Head of caudate nucleus (tissue), 42 donors: ENCODE data around the gene ITIH6.
"Not testable (repeated sequence)": the region's sequence is repeated elsewhere in the genome, so short reads cannot be mapped to it uniquely, and the experiment has no call there.

Source experiments
- DNase-seq, 42 donors: peaks; one replicate each; pipeline versions ENCODE4 v3.0.0 to v3.0.0-alpha.2; 2020 to 2021; ENCODE audit warnings: mixed read lengths in 7 of 42
- intact Hi-C: fragments of 100-400 bp; cut with DNase I; formaldehyde crosslinking; loops from one replicate; pipeline ENCODE4 v1.15.0; 2022

ITIH6 gene

DNA sequence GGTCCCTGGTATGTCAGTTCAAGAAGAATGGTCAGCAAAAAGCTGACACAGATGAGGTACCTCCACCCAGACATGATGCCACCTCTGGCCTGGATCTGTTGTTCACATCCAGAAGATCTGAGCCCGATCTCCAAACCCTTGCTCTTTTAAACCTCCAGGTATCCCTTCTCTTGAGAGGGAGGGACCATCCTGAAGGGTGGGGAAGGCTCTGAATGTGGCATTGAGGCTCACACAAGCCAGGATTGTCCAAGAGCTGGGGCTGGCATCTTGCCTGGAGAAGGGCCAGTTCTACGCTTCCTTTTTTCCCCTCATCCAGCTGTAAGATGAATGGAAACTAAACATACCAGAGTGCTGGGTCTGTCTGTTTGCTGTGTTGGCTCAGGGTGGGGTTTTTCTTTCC is at the start of gene ITIH6:
ITIH6 (minus strand) TSS at position 119 of the 400 bp plus-strand sequence; CDS start at position 74, 45 bp downstream.
- intact Hi-C loops = no loop called here
- no peak for DNase-seq

- DNase-seq, intact Hi-C loops: not testable (repeated sequence)
Observed at GRCh38 chrX:54847700-54848099, 49.6 kb upstream of the ITIH6 start.

- intact Hi-C loops = no loop called here
- DNase-seq = no peak
Observed at GRCh38 chrX:54843050-54843449, 45.0 kb upstream of the ITIH6 start.

GRCh38 chrX:54842607-54843006 is 44.6 kb upstream of the ITIH6 start:
- no peak for DNase-seq
- intact Hi-C loops = no loop called here

GRCh38 chrX:54841184-54841874 is 43.3 kb upstream of the ITIH6 start:
- intact Hi-C loops, DNase-seq: not testable (repeated sequence)

GRCh38 chrX:54838583-54838982 is 40.5 kb upstream of the ITIH6 start:
- intact Hi-C loops = no loop called here
- DNase-seq = no peak

DNA sequence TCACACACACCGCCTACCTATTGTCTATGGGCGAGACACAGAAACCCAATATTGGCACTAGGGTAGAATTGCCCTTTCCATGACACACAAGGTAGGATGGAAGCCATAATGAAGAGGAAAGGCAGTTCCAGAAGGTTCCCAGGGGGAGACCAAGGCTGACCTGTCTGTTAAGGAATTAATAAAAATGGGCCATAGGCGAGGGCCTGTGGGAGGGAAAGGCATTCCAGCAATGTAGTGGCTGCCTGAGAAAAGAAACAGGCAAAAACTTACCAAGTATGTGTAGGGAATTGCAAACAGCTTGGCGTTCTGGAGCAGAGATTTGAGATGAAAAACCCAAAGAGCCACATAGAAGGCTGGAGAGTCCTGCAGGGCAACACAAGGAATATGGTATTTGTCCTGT is 28.5 kb upstream of the ITIH6 start:
- intact Hi-C loops = no loop called here
- DNase-seq = no peak

- no peak for DNase-seq
- intact Hi-C loops = no loop called here
Observed at GRCh38 chrX:54825716-54826438, 27.8 kb upstream of the ITIH6 start.

DNA sequence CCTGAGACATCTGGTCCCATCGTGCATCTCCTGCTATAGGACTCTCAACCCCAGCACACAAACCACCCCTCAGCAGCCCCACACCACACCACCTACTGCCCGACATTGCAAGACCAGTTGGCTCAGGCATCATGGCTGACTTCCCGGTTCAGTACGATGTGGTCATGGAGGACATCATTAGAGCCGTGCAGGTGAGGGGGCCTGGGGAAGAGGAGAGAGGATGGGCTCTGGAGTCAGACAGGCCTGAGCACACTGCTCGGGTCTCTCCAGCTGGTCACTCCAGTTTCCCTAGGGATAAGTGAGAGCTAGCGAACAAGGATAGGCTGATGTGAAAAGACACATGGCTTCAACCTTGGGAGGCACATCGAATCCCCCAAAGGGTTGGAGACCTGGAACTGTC is 26.7 kb upstream of the ITIH6 start:
- DNase-seq = no peak
- intact Hi-C loops = no loop called here

DNA sequence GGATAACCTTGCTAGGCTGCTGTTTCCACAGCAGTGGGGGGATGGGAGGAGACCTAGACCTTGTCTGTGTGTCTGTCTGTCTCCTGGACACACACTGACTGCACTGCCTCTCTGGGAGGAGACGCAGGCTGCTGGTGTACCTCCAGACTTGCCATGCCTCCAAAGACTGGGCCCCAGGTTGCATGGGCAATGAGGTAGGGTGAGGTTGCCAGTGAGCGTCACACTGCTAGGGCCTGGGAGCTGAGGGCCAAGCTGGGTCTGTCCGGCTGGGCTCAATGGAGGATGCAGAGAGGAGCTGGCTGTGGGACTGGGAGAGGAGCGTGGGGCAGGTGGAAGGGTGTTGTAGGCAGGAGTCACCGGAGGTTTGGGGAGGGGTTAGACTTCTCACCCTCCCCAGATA is 26.1 kb upstream of the ITIH6 start:
- intact Hi-C loops = no loop called here
- no peak for DNase-seq

DNA sequence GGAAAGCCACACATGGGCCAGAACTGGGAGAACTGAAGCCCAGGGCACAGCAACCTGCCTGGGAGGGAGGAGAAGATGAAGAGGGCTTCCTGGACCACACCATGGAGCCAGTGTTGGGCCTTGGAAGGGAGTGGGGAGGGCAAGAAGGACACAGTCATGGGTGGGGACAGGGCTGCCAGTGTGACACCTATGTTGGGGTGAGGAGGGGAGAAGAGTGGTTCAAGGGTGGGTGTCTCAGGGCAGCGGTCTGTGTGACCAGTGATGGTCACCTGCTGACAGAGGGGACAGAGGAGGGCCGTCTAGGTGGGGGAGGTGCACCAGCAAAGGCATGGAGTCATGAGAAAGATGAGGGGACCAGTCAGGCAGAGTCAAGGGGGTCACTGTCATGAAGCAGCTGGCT is 23.3 kb upstream of the ITIH6 start:
- intact Hi-C loops = no loop called here
- no peak for DNase-seq

- DNase-seq = no peak
- intact Hi-C loops = no loop called here
Observed at GRCh38 chrX:54820737-54821136, 22.7 kb upstream of the ITIH6 start.

DNA sequence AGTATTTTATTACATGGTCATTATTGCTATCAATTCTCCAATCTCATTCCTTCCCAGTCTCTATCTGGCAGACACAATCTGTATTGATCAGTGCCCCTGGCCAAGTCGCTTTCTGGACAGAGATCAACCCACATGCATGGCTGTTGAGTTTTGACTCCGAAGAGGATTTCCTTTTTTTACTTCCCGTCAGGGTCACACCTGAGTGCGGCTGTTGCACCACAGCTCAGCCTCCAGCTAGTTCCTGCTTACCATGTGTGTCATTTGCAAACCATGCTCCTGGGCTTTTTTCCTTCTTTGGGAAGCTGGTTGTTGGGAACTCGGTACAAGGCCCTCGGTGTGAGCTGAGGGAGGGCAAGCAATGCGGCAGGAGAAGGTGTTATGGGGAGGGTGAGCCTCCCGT is 21.1 kb upstream of the ITIH6 start:
- DNase-seq = no peak
- intact Hi-C loops = no loop called here

GRCh38 chrX:54818221-54818620 is 20.2 kb upstream of the ITIH6 start:
- intact Hi-C loops = no loop called here
- no peak for DNase-seq

GRCh38 chrX:54817220-54817820 is 19.3 kb upstream of the ITIH6 start:
- DNase-seq = no peak
- intact Hi-C loops = no loop called here

DNA sequence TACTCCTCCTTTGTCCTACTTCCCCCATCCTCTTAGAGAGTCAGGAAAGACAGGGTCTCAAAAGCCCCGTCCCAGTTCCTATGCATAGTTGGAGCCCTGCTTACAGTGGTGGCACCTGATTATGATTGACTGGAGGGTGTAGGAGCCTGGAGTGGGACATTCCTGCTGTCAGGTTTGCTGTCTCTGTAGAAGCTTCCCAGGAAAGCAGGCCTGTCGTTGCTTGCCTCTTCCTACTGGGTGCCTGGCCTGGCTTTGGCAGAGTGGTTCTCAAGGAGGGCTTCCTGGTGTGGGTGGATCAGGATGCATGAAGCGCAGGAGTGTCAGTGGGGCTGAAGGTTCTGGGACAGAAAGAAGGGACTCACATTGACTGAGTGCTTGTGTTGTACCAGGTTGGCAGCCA is 14.3 kb upstream of the ITIH6 start:
- intact Hi-C loops = no loop called here

GRCh38 chrX:54811301-54811885 is 13.3 kb upstream of the ITIH6 start:
- intact Hi-C loops = no loop called here
- no peak for DNase-seq

More for the DNA sequence above, 14.3 kb upstream of the ITIH6 start:
- no peak for DNase-seq

- no peak for DNase-seq
- intact Hi-C loops = no loop called here
Observed at GRCh38 chrX:54810532-54810931, 12.5 kb upstream of the ITIH6 start.

- intact Hi-C loops = loop anchor here (5.0 to 10.0 kb wide), 2 partner anchors 167 to 274 kb away; partner anchors contain the start of gene GNL3L
- DNase-seq = peak; percentile 80 to 95 (median 88)
Observed at GRCh38 chrX:54808605-54809483, 10.8 kb upstream of the ITIH6 start.
